NCI-H128 (cell line): ENCODE measurements around the gene CMIP.
A peak's percentile ranks its signal among the peaks of the same experiment; 100 is the strongest.

Experiments used
- DNase-seq: peaks from one replicate; lab custom pipeline; 2025; ENCODE audit not compliant: unreplicated experiment; lab: John Stamatoyannopoulos, UW

The CMIP gene

GRCh38 chr16:81710596-81710995 is 266.0 kb downstream of the CMIP start:
- DNase-seq: no peak

GRCh38 chr16:81711657-81712319 is 267.2 kb downstream of the CMIP start:
- no peak for DNase-seq

GRCh38 chr16:81712681-81713080 is 268.1 kb downstream of the CMIP start:
- no peak for DNase-seq

GRCh38 chr16:81713295-81713772 is 268.7 kb downstream of the CMIP start:
- no peak for DNase-seq

GRCh38 chr16:81713796-81714195 is 269.2 kb downstream of the CMIP start:
- DNase-seq: no peak

GRCh38 chr16:81714583-81714982 is 270.0 kb downstream of the CMIP start:
- no peak for DNase-seq

GRCh38 chr16:81715358-81716196 is 271.0 kb downstream of the CMIP start:
- DNase-seq: no peak

GRCh38 chr16:81716478-81717225 is 272.0 kb downstream of the CMIP start:
- no peak for DNase-seq

GRCh38 chr16:81717662-81718189 is 273.1 kb downstream of the CMIP start:
- DNase-seq: no peak

- DNase-seq: no peak
Observed at GRCh38 chr16:81718637-81719036, 274.0 kb downstream of the CMIP start.

GRCh38 chr16:81719993-81720392 is 275.4 kb downstream of the CMIP start:
- DNase-seq: no peak

GRCh38 chr16:81720973-81721906 is 276.6 kb downstream of the CMIP start:
- DNase-seq: no peak

- peak; percentile 75 for DNase-seq
Observed at GRCh38 chr16:81723098-81723723, 278.6 kb downstream of the CMIP start.

- no peak for DNase-seq
Observed at GRCh38 chr16:81728435-81728834, 283.8 kb downstream of the CMIP start.

GRCh38 chr16:81729451-81729850 is 284.8 kb downstream of the CMIP start:
- DNase-seq: no peak

GRCh38 chr16:81730090-81731051 is 285.8 kb downstream of the CMIP start:
- peak; percentile 61 for DNase-seq

- no peak for DNase-seq
Observed at GRCh38 chr16:81731649-81732048, 287.0 kb downstream of the CMIP start.

GRCh38 chr16:81732699-81733098 is 288.1 kb downstream of the CMIP start:
- DNase-seq: no peak

- DNase-seq: no peak
Observed at GRCh38 chr16:81733295-81733694, 288.7 kb downstream of the CMIP start.
